SK-N-SH (cell line): ENCODE measurements around the gene LLGL2. TPM values are rescaled to one million over a fixed set of nuclear protein-coding genes. Genes with fewer than 3 reads are reported as not detected.

Experiments used
- CTCF ChIA-PET: fragments of 300-600, 350-600 bp; formaldehyde crosslinking; extraction: SDS; loops from one replicate; lab custom pipeline; 2021; lab: Yijun Ruan, JAX
- POLR2A ChIA-PET: fragments of 350-600 bp; sonication (Branson Sonifier 250); formaldehyde crosslinking; extraction: SDS; loops from one replicate; lab custom pipeline; 2020; ENCODE audit warnings: antibody characterized with exemption, inconsistent platforms; lab: Yijun Ruan, JAX
- DNase-seq: peaks from one replicate; pipeline ENCODE4 v3.0.0; 2012
- H2AFZ ChIP-seq: fragments of 200-600 bp; sonication (generic); 2 replicates; pipeline ENCODE4 v1.8.1; 2016; ENCODE audit warnings: antibody characterized with exemption, mild to moderate bottlenecking, low read depth
- H3F3A ChIP-seq: fragments of 200-600 bp; sonication (generic); replicated peaks from 2 replicates; pipeline ENCODE3; 2016; ENCODE audit warnings: antibody characterized with exemption, mild to moderate bottlenecking; ENCODE audit not compliant: insufficient read depth
- H3K27ac ChIP-seq, 2 experiments: fragments of 200-500 bp in 1 of 2; fragments of 200-600 bp in 1 of 2; sonication (Bioruptor generic) in 1 of 2; sonication (generic), shearing (Covaris generic) in 1 of 2; 2 replicates each; pipeline versions ENCODE4 v1.5.1 to v1.6.1; 2014 to 2016; ENCODE audit warnings: low read depth in 2 of 2, inconsistent platforms in 1 of 2, low read length in 1 of 2, mild to moderate bottlenecking in 1 of 2, mixed read lengths in 1 of 2
- H3K27me3 ChIP-seq: fragments of 200-600 bp; sonication (generic), shearing (Covaris generic); 2 replicates; pipeline ENCODE4 v1.6.1; 2016; ENCODE audit warnings: mixed run types; ENCODE audit not compliant: insufficient read depth
- H3K36me3 ChIP-seq, 2 experiments: fragments of 200-500 bp in 1 of 2; fragments of 200-600 bp in 1 of 2; sonication (Bioruptor generic) in 1 of 2; sonication (generic) in 1 of 2; replicated peaks in 1 of 2; 2 replicates each; pipeline versions ENCODE3 to v1.5.1; 2014 to 2016; ENCODE audit warnings: low read length in 1 of 2, mild to moderate bottlenecking in 1 of 2; ENCODE audit not compliant: insufficient read depth in 2 of 2, control insufficient read depth in 1 of 2
- H3K4me1 ChIP-seq, 2 experiments: fragments of 200-500 bp in 1 of 2; fragments of 200-600 bp in 1 of 2; sonication (Bioruptor generic) in 1 of 2; sonication (generic), shearing (Covaris generic) in 1 of 2; 2 replicates each; pipeline versions ENCODE4 v1.5.1 to v1.6.1; 2014 to 2016; ENCODE audit warnings: low read depth in 1 of 2, low read length in 1 of 2, mixed run types in 1 of 2; ENCODE audit not compliant: insufficient read depth in 2 of 2, control insufficient read depth in 1 of 2
- H3K4me2 ChIP-seq: fragments of 200-600 bp; sonication (generic), shearing (Covaris generic); 2 replicates; pipeline ENCODE4 v1.6.1; 2017; ENCODE audit warnings: mixed run types
- H3K4me3 ChIP-seq, 2 experiments: fragments of 200-500 bp in 1 of 2; fragments of 200-600 bp in 1 of 2; sonication (Bioruptor generic) in 1 of 2; sonication (generic), shearing (Covaris generic) in 1 of 2; 2 replicates each; pipeline versions ENCODE4 v1.5.1 to v1.8.1; 2014 to 2016; ENCODE audit warnings: low read depth in 2 of 2, inconsistent platforms in 1 of 2, low read length in 1 of 2, mild to moderate bottlenecking in 1 of 2, mixed read lengths in 1 of 2, moderate library complexity in 1 of 2
- H3K79me2 ChIP-seq: fragments of 200-600 bp; sonication (generic); 2 replicates; pipeline ENCODE4 v1.8.1; 2017; ENCODE audit warnings: mild to moderate bottlenecking; ENCODE audit not compliant: insufficient read depth
- H3K9ac ChIP-seq: fragments of 200-600 bp; sonication (generic); 2 replicates; pipeline ENCODE4 v1.6.1; 2017; ENCODE audit warnings: mixed run types
- H3K9me2 ChIP-seq: fragments of 200-600 bp; sonication (generic); 2 replicates; pipeline ENCODE4 v1.6.1; 2017; ENCODE audit warnings: mixed run types
- H3K9me3 ChIP-seq: fragments of 200-600 bp; sonication (generic); 2 replicates; pipeline ENCODE4 v1.6.1; 2017; ENCODE audit warnings: mixed run types, mild to moderate bottlenecking, moderate library complexity
- H4K20me1 ChIP-seq: fragments of 200-600 bp; sonication (generic); 2 replicates; pipeline ENCODE4 v1.6.1; 2017; ENCODE audit warnings: mild to moderate bottlenecking, mixed run types; ENCODE audit not compliant: insufficient read depth
- CTCF ChIP-seq: fragments of 200-600 bp; sonication (generic); IDR thresholded peaks from 2 replicates; pipeline ENCODE4 v1.6.1; 2017; ENCODE audit warnings: antibody characterized with exemption, mild to moderate bottlenecking, moderate library complexity
- FOSL2 ChIP-seq: IDR thresholded peaks from 2 replicates; pipeline ENCODE4 v1.4.0; 2012; ENCODE audit warnings: low read depth, mild to moderate bottlenecking, moderate library complexity, borderline replicate concordance
- JUND ChIP-seq: IDR thresholded peaks from 2 replicates; pipeline ENCODE4 v1.4.0; 2012
- MEF2A ChIP-seq: IDR thresholded peaks from 2 replicates; pipeline ENCODE4 v1.4.0; 2012; ENCODE audit warnings: low read depth, borderline replicate concordance
- NRF1 ChIP-seq: IDR thresholded peaks from 2 replicates; pipeline ENCODE4 v1.6.1; 2012; ENCODE audit warnings: low read depth, mild to moderate bottlenecking, low read length
- POLR2AphosphoS5 ChIP-seq: IDR thresholded peaks from 2 replicates; pipeline ENCODE4 v1.6.1; 2012; ENCODE audit warnings: low read depth, low read length
- REST ChIP-seq: IDR thresholded peaks from 2 replicates; pipeline ENCODE4 v1.6.1; 2012; ENCODE audit warnings: mild to moderate bottlenecking, low read depth, low read length, moderate library complexity
- USF1 ChIP-seq: IDR thresholded peaks from 2 replicates; pipeline ENCODE4 v1.4.0; 2012; ENCODE audit warnings: low read depth, borderline replicate concordance
- YY1 ChIP-seq: IDR thresholded peaks from 2 replicates; pipeline ENCODE4 v1.4.0; 2012; ENCODE audit warnings: low read depth, mild to moderate bottlenecking
- WGBS: methylation state at CpG from one replicate; pipeline ENCODE4 v1.1.6; 2017; ENCODE audit warnings: low lambda C conversion rate; 5-methylcytosine and 5-hydroxymethylcytosine counted together
- polyA plus RNA-seq, 3 experiments: library from polyadenylated mRNA; depleted of rRNA; stranded (reverse); fragments of >200 nt; gene quantifications; 2 replicates each; pipeline ENCODE4 v1.2.3, GENCODE V29; 2012
- TF ChIP-seq, protein P1 (sequence below): fragments of 150-350 bp; IDR thresholded peaks from 2 replicates; pipeline ENCODE4 v1.6.1; 2016; ENCODE audit warnings: mild to moderate bottlenecking, low read depth, low read length
- TF ChIP-seq, protein P2 (sequence below): IDR thresholded peaks from 2 replicates; pipeline ENCODE4 v1.4.0; 2012; ENCODE audit warnings: low read depth
- TF ChIP-seq, protein P3 (sequence below): IDR thresholded peaks from 2 replicates; pipeline ENCODE4; 2012
- TF ChIP-seq, protein P4 (sequence below): fragments of 150-350 bp; IDR thresholded peaks from 2 replicates; pipeline ENCODE4 v1.6.1; 2017; ENCODE audit warnings: antibody characterized with exemption, low read length, low read depth, borderline replicate concordance

LLGL2 gene
- polyA plus RNA-seq, 1 of the 3 experiments (the other 2 are of a cell fraction): 6.7 TPM

DNA sequence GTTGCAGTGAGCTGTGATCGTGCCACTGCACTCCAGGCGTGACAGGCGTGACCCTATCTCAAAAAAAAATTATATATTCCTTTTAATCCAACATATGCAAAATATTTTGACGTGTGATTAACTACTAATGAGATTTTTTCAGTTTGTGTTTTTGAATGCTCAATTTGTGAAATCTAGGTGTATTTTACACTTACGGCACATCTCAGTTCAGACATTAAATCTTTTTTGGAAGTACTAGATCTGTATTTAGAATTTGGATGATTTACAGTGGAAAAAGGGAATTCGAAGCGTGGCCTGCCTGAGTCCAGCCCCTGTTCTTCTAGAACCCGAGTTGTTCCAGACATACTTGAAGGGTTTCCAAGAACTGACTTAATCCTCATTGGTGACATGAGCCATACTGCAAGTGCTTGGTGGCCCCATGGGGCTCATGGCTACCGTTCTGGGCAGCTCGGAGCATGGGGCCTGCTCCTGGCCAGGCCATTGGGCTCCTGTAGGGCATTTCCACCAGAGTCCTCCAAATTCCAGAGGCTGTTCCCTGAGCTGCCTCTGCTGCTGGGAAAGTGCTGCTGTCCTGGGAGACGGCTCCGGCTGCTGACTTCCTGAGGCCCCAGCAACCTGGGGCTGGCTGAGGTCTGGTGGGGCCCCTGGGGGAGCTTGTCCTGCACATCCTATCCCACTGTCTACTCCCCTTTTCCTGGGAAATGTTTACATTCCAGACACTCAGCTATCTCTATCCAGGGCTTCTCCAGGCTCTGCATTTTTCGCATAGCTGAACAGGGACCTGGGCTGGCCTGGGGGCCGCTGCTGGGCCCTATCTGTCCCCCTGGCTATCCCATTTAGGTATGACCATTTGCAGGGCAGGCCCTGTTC lies 27.2 kb downstream of the LLGL2 start:
- no peaks in the 10 kb centered on the region for H3K27me3 ChIP-seq
- no peak overlapping the region for H3K4me2 ChIP-seq
- no peak for DNase-seq
- no peak overlapping the region for H3K4me3 ChIP-seq
- POLR2A ChIA-PET: no interaction called here
- no peaks in the 10 kb centered on the region for H3K36me3 ChIP-seq
- no peak overlapping the region for H3K9ac ChIP-seq
- H2AFZ ChIP-seq: no peak overlapping the region
- no peak overlapping the region for H3K27ac ChIP-seq
- peaks cover 4 to 11% of the 10 kb centered on the region in 2 experiments; a peak in 1 of 4 replicates for H3K4me1 ChIP-seq
- H4K20me1 ChIP-seq: no peaks in the 10 kb centered on the region
- 86% methylated on average over 12 of the region's 14 CpGs for WGBS
- CTCF ChIA-PET: interaction anchor here (1.0 to 3.2 kb wide), 9 partner anchors 8 to 73 kb away, joined by 3 to 11 read pairs (median 3); partner anchors contain the start of gene TSEN54
- H3K9me3 ChIP-seq: no peaks in the 10 kb centered on the region
- no peaks in the 10 kb centered on the region for H3K9me2 ChIP-seq
- H3K79me2 ChIP-seq: no peaks in the 10 kb centered on the region
- TF ChIP-seq JUND: no peak
- H3F3A ChIP-seq: no peaks in the 10 kb centered on the region

GRCh38 chr17:75553295-75554110 lies 28.0 kb downstream of the LLGL2 start:
- CTCF ChIA-PET: interaction anchor here (1.0 to 3.2 kb wide), 7 partner anchors 9 to 73 kb away, joined by 3 to 11 read pairs (median 3); partner anchors contain the start of gene TSEN54
- Histone ChIP-seq H4K20me1 (no peaks in the 10 kb centered on the region), H3K79me2 (no peaks in the 10 kb centered on the region), H3K9me3 (no peaks in the 10 kb centered on the region), H2AFZ (no peak overlapping the region), H3K4me3 (no peak overlapping the region)
- 88% methylated on average over 8 of the region's 8 CpGs for WGBS
- no peak for DNase-seq
- POLR2A ChIA-PET: no interaction called here
- no peak for TF ChIP-seq USF1
- no peak for TF ChIP-seq MEF2A
- no peak for TF ChIP-seq REST
- TF ChIP-seq FOSL2: no peak
- TF ChIP-seq CTCF: no peak
- no peak for TF ChIP-seq YY1
- no peak for TF ChIP-seq POLR2AphosphoS5
- TF ChIP-seq, protein P1, sequence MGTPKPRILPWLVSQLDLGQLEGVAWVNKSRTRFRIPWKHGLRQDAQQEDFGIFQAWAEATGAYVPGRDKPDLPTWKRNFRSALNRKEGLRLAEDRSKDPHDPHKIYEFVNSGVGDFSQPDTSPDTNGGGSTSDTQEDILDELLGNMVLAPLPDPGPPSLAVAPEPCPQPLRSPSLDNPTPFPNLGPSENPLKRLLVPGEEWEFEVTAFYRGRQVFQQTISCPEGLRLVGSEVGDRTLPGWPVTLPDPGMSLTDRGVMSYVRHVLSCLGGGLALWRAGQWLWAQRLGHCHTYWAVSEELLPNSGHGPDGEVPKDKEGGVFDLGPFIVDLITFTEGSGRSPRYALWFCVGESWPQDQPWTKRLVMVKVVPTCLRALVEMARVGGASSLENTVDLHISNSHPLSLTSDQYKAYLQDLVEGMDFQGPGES: no peak
- TF ChIP-seq, protein P2, sequence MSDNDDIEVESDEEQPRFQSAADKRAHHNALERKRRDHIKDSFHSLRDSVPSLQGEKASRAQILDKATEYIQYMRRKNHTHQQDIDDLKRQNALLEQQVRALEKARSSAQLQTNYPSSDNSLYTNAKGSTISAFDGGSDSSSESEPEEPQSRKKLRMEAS: no peak
- TF ChIP-seq, protein P3, sequence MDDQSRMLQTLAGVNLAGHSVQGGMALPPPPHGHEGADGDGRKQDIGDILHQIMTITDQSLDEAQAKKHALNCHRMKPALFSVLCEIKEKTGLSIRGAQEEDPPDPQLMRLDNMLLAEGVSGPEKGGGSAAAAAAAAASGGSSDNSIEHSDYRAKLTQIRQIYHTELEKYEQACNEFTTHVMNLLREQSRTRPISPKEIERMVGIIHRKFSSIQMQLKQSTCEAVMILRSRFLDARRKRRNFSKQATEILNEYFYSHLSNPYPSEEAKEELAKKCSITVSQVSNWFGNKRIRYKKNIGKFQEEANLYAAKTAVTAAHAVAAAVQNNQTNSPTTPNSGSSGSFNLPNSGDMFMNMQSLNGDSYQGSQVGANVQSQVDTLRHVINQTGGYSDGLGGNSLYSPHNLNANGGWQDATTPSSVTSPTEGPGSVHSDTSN: no peak
- TF ChIP-seq NRF1: no peak
- TF ChIP-seq, protein P4, sequence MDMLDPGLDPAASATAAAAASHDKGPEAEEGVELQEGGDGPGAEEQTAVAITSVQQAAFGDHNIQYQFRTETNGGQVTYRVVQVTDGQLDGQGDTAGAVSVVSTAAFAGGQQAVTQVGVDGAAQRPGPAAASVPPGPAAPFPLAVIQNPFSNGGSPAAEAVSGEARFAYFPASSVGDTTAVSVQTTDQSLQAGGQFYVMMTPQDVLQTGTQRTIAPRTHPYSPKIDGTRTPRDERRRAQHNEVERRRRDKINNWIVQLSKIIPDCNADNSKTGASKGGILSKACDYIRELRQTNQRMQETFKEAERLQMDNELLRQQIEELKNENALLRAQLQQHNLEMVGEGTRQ: no peak
- TF ChIP-seq, all 33 proteins: peak for 0
- no peak overlapping the region for H3K4me2 ChIP-seq
- H3K9me2 ChIP-seq: no peaks in the 10 kb centered on the region
- H3K36me3 ChIP-seq: no peaks in the 10 kb centered on the region
- no peak overlapping the region for H3K9ac ChIP-seq
- no peaks in the 10 kb centered on the region for H3F3A ChIP-seq
- H3K27ac ChIP-seq: no peak overlapping the region
- H3K27me3 ChIP-seq: no peaks in the 10 kb centered on the region
- peaks cover 4 to 19% of the 10 kb centered on the region in 2 experiments; a peak in 1 of 4 replicates for H3K4me1 ChIP-seq
